DOHH2 (cell line): ENCODE results near the gene MRPL55.

ENCODE experiments used
- CTCF ChIP-seq: fragments of 200-600 bp; sonication (generic); IDR thresholded peaks from one replicate; pipeline ENCODE4 v1.5.1; 2014; ENCODE audit warnings: antibody characterized with exemption, mild to moderate bottlenecking, low read depth, low read length; ENCODE audit not compliant: poor library complexity, severe bottlenecking
- EZH2phosphoT487 ChIP-seq: fragments of 200-600 bp; sonication (generic); IDR thresholded peaks from 2 replicates; pipeline ENCODE4 v1.6.1; 2017; ENCODE audit warnings: borderline replicate concordance, mild to moderate bottlenecking, antibody characterized with exemption, low read length, moderate library complexity, mixed read lengths

- TF ChIP-seq CTCF (no peak), EZH2phosphoT487 (no peak)
These were observed 44.8 kb downstream of the MRPL55 start for GRCh38 chr1:228064296-228064695.
